Epithelial cell of proximal tubule (primary cell): ENCODE results near the gene UBR1. TPM values are rescaled to one million over a fixed set of nuclear protein-coding genes. Genes with fewer than 3 reads are reported as not detected.

Experiments used
- DNase-seq: peaks from one replicate; pipeline ENCODE4 v3.0.0-alpha.2; 2011; ENCODE audit warnings: low read depth
- H3K4me3 ChIP-seq: 2 replicates; pipeline ENCODE4 v1.5.1; 2011; ENCODE audit warnings: low read depth, mild to moderate bottlenecking, low read length
- CTCF ChIP-seq: conservative IDR thresholded peaks from 2 replicates; pipeline ENCODE4 v1.5.1; 2012; ENCODE audit warnings: low read depth, mild to moderate bottlenecking, low read length
- total RNA-seq: library from RNA; depleted of rRNA; stranded (reverse); fragments of >200 nt; gene quantifications from 2 replicates; pipeline ENCODE4 v1.2.3, GENCODE V29; 2015

Gene UBR1
- total RNA-seq, 1 donor from 2014 or later: 10.8 TPM

- no peak for TF ChIP-seq CTCF
- no peak overlapping the region for H3K4me3 ChIP-seq
- no peak for DNase-seq
Measured at GRCh38 chr15:43127752-43128151, 21.9 kb upstream of the UBR1 start.

- no peak for DNase-seq
- no peak for TF ChIP-seq CTCF
- no peak overlapping the region for H3K4me3 ChIP-seq
Measured at GRCh38 chr15:43126356-43126755, 20.5 kb upstream of the UBR1 start.

- no peak overlapping the region for H3K4me3 ChIP-seq
- no peak for DNase-seq
- no peak for TF ChIP-seq CTCF
Measured at GRCh38 chr15:43125100-43125661, 19.3 kb upstream of the UBR1 start.

- no peak for DNase-seq
- no peak overlapping the region for H3K4me3 ChIP-seq
- no peak for TF ChIP-seq CTCF
Measured at GRCh38 chr15:43121863-43122262, 16.0 kb upstream of the UBR1 start.

GRCh38 chr15:43118829-43119228 lies 13.0 kb upstream of the UBR1 start:
- no peak overlapping the region for H3K4me3 ChIP-seq
- TF ChIP-seq CTCF: no peak
- DNase-seq: no peak

- no peak for DNase-seq
- TF ChIP-seq CTCF: no peak
- no peak overlapping the region for H3K4me3 ChIP-seq
Measured at GRCh38 chr15:43118286-43118685, 12.4 kb upstream of the UBR1 start.

- DNase-seq: no peak
- no peak overlapping the region for H3K4me3 ChIP-seq
- TF ChIP-seq CTCF: no peak
Measured at GRCh38 chr15:43111354-43111753, 5.5 kb upstream of the UBR1 start.
